GM18507 (cell line): ENCODE results near the gene SOS2.
A peak's percentile ranks its signal among the peaks of the same experiment; 100 is the strongest.

Experiments used
- DNase-seq: peaks from one replicate; pipeline ENCODE4 v3.0.0; 2011; ENCODE audit warnings: low read depth; ENCODE audit not compliant: insufficient read length; ENCODE audit errors: extremely low spot score
- FAIRE-seq: peaks from 2 replicates; lab custom pipeline; 2011; peaks lifted over from hg19 to GRCh38; lab: Jason Lieb, UNC

Gene SOS2

DNA sequence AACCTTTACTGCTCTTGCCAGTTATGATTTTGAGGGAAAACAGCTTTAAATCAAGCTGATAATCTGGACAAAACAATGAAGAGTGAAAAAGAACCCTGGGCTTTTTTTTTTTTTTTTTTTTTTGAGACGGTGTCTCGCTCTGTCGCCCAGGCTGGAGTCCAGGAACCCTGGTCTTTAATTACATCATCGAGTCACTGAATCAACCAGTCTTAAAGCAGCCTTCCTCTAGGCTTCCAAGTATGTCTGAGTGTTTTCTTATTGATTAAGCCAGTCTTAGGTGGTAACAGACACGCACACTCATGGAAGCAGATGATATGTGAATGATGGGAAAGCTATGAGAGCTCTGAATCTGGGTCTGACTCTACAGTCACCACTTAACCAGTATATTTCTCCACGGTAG lies 109.1 kb downstream of the SOS2 start:
- FAIRE-seq = no peak
- no peak for DNase-seq

- FAIRE-seq (no peak), DNase-seq (no peak)
Observed at GRCh38 chr14:50121486-50121885, 109.9 kb downstream of the SOS2 start.

GRCh38 chr14:50117456-50117855 lies 113.9 kb downstream of the SOS2 start:
- FAIRE-seq = no peak
- DNase-seq = no peak

- DNase-seq (no peak), FAIRE-seq (no peak)
Observed at GRCh38 chr14:50116966-50117365, 114.4 kb downstream of the SOS2 start.

DNA sequence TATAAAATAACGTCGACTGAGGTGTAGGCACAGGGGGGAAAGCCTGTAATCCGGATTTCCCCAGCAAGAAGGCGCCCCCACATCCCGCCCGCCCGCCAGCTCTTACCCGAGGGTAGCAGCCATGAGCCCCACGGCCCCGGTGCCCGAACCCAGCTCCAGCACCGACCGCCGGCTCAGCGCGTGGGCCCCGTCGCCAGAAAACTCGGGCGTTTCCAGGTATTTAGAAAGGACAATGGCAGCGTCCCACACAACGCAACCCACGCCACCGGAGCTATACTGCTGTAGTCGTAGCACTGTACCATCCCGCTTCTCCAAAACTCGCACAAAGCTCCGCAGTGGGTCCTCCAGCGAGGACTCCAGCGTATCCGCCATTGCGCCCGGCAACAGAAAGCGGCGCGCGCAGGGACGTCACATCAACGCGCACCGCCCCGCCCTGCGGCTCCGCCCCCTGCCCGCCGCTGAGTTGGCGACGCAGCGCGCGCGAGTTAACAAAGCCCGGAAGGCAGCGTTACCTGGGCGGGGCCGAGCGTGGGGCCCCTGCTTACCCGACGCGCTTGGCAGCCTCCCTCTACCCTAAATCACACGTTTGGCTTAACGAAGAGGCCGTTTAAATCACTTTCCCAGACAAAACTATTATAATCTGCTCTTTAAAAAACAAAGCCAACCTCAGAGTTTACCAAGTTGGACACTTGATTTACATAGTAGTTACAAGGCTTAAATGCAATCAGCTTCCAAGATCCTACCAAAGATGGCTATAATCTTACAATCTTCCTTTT lies 115.0 kb downstream of the SOS2 start, which contains the start of gene VCPKMT:
TSS of gene VCPKMT (minus strand) at position 392 of the 776 bp plus-strand sequence. CDS start at position 372, 20 bp downstream.
- DNase-seq = peak; percentile 88
- FAIRE-seq = peak; percentile 98

GRCh38 chr14:50113381-50114035 lies 117.9 kb downstream of the SOS2 start:
- DNase-seq (no peak), FAIRE-seq (no peak)

GRCh38 chr14:50110323-50111037 lies 120.9 kb downstream of the SOS2 start:
- no peak for FAIRE-seq
- DNase-seq = no peak

DNA sequence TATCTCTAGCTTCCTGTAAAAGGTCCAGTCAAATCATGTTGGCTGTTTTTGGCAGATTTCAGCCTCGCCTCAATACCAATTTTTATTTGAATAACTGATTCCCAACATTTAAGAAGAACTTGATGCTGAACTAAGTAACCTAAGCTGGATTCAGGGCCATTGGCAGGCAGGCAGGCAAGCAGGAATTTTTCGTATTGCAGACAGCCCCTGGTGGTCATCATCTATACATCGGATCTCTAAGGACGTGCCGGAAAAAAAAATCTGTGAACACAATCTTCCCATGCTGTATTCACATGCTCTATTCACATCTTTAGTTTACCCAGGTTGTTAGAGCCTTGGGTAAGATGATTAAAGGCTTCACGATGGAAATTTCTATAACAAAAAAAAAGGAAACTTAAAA lies 122.0 kb downstream of the SOS2 start:
- no peak for DNase-seq
- FAIRE-seq = no peak

DNA sequence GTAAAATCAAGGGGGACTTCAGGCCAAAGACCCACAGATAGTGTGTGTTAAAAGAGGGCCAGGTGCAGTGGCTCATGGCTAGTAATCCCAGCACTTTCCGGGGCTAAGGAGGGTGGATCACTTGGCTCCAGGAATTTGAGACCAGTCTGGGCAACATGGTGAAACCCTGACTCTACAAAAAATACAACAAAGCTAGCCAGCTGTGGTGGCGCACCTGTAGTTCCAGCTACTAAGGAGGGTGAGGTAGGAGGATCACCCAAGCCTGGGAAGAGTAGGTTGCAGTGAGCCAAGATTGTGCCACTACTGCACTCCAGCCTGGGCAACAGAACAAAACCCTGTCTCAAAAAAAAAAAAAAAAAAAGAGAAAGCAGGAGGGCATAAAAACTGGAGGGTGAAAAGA lies 123.5 kb downstream of the SOS2 start:
- FAIRE-seq = no peak
- no peak for DNase-seq

GRCh38 chr14:50106178-50106577 lies 125.2 kb downstream of the SOS2 start:
- FAIRE-seq (no peak), DNase-seq (no peak)

- FAIRE-seq = no peak
Observed at GRCh38 chr14:50103558-50103957, 127.8 kb downstream of the SOS2 start.

DNA sequence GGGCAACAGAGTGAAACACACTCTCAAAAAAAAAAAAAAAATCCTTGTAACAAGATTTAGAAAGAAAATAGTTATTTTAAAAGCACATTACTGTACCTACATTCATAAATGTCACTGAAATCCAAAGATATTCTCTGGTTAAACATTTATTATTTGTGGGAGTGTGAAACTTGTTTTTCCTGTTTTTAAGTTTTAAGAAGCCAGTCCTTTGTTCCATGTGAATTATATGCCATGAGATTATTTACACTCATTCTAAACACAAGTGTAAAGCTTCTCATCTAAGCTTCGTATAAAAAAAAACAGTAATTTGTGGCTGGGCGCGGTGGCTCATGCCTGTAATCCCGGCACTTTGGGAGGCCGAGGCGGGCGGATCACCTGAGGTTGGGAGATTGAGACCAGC lies 130.0 kb downstream of the SOS2 start:
- DNase-seq (no peak), FAIRE-seq (no peak)

More at GRCh38 chr14:50103558-50103957, 127.8 kb downstream of the SOS2 start:
- no peak for DNase-seq

DNA sequence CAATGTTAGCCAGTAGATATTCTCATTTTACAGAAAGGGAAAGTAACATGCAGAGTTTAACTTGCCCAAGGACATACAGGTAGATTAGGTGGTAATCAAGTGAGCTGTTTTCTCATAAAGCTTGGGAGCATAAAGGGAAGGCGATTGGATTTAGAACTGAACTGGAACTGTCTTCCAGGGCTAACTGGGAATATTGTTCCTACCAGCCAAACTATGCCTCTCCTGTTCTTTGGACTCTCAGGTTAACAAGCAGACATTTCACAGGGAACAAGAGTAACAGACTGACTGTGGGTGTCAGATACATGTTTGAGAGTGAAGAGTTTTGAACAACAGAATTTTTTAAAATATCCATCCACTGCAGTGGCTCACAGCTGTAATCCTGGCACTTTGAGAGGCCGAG lies 130.6 kb downstream of the SOS2 start:
- peak; percentile 36 for FAIRE-seq
- DNase-seq = no peak

DNA sequence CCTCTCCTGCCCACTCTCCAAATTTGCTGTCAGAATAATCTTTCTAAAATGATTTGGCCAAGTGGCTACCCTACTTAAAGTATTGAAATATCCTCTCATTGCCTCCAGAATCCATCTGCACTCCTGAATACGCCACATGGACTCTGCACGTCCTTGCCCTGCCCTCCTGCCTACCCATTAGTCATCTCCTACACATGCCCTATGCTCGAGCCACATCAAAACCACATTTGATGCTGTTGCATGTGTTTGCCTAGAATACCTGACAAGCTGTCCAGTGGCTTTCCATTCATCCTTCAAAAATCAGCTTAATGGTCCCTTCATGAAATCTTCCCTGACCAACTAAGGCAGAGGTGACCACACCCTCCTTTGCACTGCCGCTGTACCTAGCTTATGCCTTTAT lies 132.0 kb downstream of the SOS2 start:
- DNase-seq (no peak), FAIRE-seq (no peak)

- DNase-seq = no peak
- peak; percentile 24 for FAIRE-seq
Observed at GRCh38 chr14:50095895-50096294, 135.5 kb downstream of the SOS2 start.

DNA sequence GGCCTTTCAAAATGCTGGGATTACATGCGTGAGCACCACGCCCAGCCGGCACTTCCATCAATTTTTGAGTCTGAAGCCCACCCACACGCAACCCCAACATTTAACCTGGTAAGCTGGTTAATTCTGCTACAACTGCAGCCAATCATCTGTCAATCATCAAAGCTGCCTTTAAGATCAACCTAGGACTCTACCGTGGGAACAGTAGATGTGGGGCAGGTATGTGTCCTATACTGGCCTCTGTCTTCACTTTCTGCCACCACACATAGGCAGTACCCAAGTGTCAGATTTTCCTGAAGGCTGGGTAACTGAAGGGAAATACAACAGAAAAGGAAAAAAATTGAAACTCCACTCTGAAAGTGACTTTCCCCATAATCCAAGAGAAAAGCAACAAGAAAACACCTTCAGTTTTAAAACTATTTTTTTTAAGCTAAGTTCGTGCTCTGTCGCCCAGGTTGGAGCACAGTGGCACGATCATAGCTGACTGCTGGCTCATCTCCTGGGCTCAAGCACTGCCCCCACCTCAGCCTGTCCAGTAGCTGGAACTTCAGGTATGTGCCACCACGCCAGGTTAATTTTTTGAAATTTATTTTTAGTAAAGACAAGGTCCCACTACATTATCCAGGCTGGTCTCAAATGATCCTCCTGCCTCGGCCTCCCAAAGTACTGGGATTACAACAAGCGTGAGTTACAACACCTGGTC lies 137.2 kb downstream of the SOS2 start:
- DNase-seq (no peak), FAIRE-seq (no peak)

DNA sequence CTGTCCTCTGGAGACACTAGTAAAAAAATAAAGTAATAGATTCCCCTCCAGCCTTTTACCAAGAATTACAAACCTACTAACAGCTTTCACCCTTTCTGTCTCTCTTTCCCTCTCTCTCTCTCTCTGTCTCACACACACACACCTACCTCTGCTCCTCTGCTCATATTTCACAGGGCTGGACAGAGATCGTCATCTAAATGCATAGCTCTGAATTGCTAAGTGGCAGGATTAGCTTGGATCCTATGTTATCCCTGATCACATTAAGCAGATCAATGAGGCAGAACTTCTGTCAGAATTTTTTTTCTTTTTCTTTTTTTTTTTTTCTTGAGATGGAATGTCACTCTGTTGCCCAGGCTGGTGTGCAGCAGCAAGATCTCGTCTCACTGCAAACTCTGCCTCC lies 137.9 kb downstream of the SOS2 start:
- FAIRE-seq = no peak
- DNase-seq = no peak

- FAIRE-seq (no peak), DNase-seq (no peak)
Observed at GRCh38 chr14:50092006-50092555, 139.3 kb downstream of the SOS2 start.

DNA sequence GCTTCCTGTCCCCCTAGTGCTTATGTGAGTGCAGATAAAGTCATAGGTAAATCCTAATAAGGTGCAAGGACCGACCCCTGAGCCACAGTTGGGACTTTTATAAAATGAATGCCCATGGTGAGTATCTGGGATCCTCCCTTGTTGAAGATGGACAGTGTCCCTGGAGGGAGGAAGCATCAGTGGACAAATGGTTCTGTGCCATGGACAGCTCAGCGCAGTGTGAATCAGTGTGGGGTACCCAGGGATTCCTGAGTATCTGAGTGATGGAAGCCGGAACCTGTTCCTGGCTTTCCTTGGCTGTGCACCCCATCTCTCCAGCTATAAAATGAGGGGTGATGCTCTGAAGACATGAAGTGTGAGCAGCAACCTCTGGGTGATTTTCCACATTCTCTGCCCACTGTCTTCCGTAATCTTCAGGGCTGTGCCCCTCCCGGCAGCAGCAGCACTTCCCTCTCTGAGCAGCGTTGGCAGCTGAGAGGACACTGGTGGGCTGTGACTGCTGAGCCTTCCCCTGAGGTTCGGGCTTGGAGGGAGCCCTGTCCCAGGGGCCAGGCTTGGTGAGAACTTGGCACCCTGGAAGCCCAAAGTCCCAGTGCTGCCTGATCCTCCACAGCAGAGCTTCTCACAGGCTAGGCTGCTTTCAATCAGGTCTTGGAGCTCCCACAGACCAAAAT lies 140.0 kb downstream of the SOS2 start:
- no peak for FAIRE-seq
- no peak for DNase-seq
